Lower lobe of right lung (tissue), 2 donors: Measurements from ENCODE around the gene AP3B2. TPM values are rescaled to one million over a fixed set of nuclear protein-coding genes. Genes with fewer than 3 reads are reported as not detected.
A peak's percentile ranks its signal among the peaks of the same experiment; 100 is the strongest.

Source experiments
- ATAC-seq, 2 donors: fragments of 200-7000 bp; cut with Tn5 transposase; one replicate each; pipeline ENCODE4 v1.9.1; 2020 to 2022; ENCODE audit warnings: mild to moderate bottlenecking in 2 of 2, moderate library complexity in 2 of 2
- DNase-seq: peaks from one replicate; pipeline ENCODE4 v3.0.0-alpha.2; 2020
- H3K27ac ChIP-seq: fragments of 200-600 bp; one replicate; pipeline ENCODE4 v1.8.0; 2022
- H3K27me3 ChIP-seq: fragments of 200-600 bp; one replicate; pipeline ENCODE4 v1.8.0; 2022; ENCODE audit warnings: low read depth
- H3K36me3 ChIP-seq: fragments of 200-600 bp; one replicate; pipeline ENCODE4 v1.8.0; 2022; ENCODE audit warnings: mild to moderate bottlenecking
- H3K4me1 ChIP-seq: fragments of 200-600 bp; one replicate; pipeline ENCODE4 v1.8.0; 2022
- H3K4me3 ChIP-seq: fragments of 200-600 bp; one replicate; pipeline ENCODE4 v1.8.0; 2022; ENCODE audit warnings: mild to moderate bottlenecking
- H3K9me3 ChIP-seq: fragments of 200-600 bp; one replicate; pipeline ENCODE4 v1.8.0; 2022
- CTCF ChIP-seq: fragments of 200-600 bp; IDR thresholded peaks from one replicate; pipeline ENCODE4 v1.8.0; 2022; ENCODE audit warnings: antibody characterized with exemption, mild to moderate bottlenecking
- intact Hi-C: fragments of 100-400 bp; cut with DNase I; formaldehyde crosslinking; loops from one replicate; pipeline ENCODE4 v1.11.0; 2022
- long read RNA-seq: library from polyadenylated mRNA; unstranded; transcript quantifications from one replicate; pipeline ENCODE4 v2.0.0, GENCODE V29; 2021
- total RNA-seq: library from RNA; stranded (reverse); fragmentation: NEBNext Ultra II Directional; extraction: Animal tissue kit (Norgen Biotek cat#: 25700); gene quantifications from one replicate; pipeline ENCODE4 v1.2.1, GENCODE V29; 2021
- donor health status: DM: no; HTN: yes; CAD: no; lungs with severe emphysema.

Gene AP3B2, protein sequence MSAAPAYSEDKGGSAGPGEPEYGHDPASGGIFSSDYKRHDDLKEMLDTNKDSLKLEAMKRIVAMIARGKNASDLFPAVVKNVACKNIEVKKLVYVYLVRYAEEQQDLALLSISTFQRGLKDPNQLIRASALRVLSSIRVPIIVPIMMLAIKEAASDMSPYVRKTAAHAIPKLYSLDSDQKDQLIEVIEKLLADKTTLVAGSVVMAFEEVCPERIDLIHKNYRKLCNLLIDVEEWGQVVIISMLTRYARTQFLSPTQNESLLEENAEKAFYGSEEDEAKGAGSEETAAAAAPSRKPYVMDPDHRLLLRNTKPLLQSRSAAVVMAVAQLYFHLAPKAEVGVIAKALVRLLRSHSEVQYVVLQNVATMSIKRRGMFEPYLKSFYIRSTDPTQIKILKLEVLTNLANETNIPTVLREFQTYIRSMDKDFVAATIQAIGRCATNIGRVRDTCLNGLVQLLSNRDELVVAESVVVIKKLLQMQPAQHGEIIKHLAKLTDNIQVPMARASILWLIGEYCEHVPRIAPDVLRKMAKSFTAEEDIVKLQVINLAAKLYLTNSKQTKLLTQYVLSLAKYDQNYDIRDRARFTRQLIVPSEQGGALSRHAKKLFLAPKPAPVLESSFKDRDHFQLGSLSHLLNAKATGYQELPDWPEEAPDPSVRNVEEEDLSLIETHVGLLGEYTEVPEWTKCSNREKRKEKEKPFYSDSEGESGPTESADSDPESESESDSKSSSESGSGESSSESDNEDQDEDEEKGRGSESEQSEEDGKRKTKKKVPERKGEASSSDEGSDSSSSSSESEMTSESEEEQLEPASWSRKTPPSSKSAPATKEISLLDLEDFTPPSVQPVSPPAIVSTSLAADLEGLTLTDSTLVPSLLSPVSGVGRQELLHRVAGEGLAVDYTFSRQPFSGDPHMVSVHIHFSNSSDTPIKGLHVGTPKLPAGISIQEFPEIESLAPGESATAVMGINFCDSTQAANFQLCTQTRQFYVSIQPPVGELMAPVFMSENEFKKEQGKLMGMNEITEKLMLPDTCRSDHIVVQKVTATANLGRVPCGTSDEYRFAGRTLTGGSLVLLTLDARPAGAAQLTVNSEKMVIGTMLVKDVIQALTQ
- total RNA-seq: 3.0 TPM
- long read RNA-seq, partial matches to known transcripts: 0 of 3 reads
- long read RNA-seq, other reads (novel, unspliced or antisense): 3 of 3 reads

DNA sequence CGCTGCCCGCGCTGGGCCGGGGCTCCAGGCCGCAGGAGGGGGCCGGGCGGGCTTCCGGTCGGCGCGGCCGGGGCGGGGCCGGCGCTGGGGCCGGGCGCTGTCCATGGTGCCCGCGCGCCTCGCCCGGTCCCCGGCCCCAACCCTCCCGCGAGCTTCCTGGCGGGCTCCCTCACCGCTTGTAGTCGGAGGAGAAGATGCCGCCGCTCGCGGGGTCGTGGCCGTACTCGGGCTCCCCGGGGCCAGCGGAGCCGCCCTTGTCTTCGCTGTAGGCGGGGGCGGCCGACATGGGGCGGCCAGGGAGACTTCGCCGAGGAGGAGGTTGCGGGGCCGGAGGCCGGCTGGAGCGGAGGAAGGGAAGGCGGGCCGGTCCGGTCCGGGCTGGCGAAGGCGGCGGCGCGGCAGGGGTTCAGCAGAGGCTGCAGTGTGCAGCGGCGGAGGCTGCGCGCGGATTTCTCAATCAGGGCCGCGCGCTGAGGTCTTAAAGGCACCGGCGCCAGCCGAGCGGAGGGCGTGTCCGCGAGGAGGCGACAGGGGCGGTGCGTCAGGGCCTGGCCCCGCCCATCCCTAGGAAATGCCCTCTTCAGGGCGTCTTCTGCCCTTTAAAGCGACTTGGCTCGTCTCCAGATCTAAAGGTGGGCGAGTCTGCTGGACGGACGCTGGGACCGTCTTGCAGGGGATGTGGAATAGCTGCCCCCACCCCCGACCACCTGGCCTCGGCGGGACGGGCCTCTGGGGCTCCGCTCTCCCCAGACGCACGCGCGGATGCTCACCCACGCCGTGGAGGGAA lies at the start of gene AP3B2:
TSS of gene AP3B2 (minus strand) at position 455 of the 787 bp plus-strand sequence. CDS start at position 286, 169 bp downstream.
- DNase-seq (peak; percentile 85), ATAC-seq (peak; percentile 97 to 98)
- H3K27me3 ChIP-seq: peaks cover 14% of the 10 kb centered on the region
- H3K9me3 ChIP-seq: no peaks in the 10 kb centered on the region
- peak within 1 kb of the TSS; percentile 80 for H3K4me3 ChIP-seq
- intact Hi-C loops: no loop called here
- peaks cover 13% of the 10 kb centered on the region for H3K4me1 ChIP-seq
- TF ChIP-seq CTCF: no peak
- no peaks in the 10 kb centered on the region for H3K36me3 ChIP-seq
- H3K27ac ChIP-seq: no peak within 1 kb of the TSS

DNA sequence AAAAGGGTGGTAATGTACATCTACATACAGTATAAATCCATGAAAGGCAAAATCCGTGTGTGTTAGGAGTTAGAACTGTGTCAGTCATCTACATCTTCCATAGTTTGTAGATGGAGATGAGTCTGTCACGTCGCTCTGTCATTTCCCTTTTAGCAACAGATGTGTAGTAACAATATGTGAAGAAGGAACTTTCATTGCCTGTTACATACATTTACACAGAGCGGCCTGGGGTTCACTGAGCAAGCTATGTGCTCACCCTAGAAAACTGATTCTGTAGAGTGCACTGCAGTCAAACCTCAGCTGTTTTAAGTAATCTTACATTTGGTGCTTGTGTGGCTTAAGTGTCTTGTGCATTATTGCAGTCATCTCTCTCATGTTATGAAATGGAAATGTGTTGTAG lies 41.6 kb upstream of the AP3B2 start:
- H3K27me3 ChIP-seq: no peaks in the 10 kb centered on the region
- H3K4me1 ChIP-seq: peaks cover 24% of the 10 kb centered on the region
- intact Hi-C loops: no loop called here
- peak overlapping the region; percentile 88 for H3K4me3 ChIP-seq
- ATAC-seq: no peak
- no peak for DNase-seq
- H3K9me3 ChIP-seq: no peaks in the 10 kb centered on the region
- no peak for TF ChIP-seq CTCF
- H3K36me3 ChIP-seq: peaks cover 40% of the 10 kb centered on the region
- H3K27ac ChIP-seq: no peak overlapping the region

- H3K4me3 ChIP-seq: peak overlapping the region; percentile 88
- ATAC-seq: peak; percentile 19 to 28
- H3K4me1 ChIP-seq: peaks cover 24% of the 10 kb centered on the region
- no peaks in the 10 kb centered on the region for H3K9me3 ChIP-seq
- TF ChIP-seq CTCF: no peak
- no peaks in the 10 kb centered on the region for H3K27me3 ChIP-seq
- no peak for DNase-seq
- intact Hi-C loops: no loop called here
- H3K27ac ChIP-seq: peak overlapping the region; percentile 88
- H3K36me3 ChIP-seq: peaks cover 35% of the 10 kb centered on the region
Observed at GRCh38 chr15:82750831-82751180, 41.1 kb upstream of the AP3B2 start.

- DNase-seq (peak; percentile 93), ATAC-seq (peak; percentile 98 to 100)
- Histone ChIP-seq H3K36me3 (peaks cover 29% of the 10 kb centered on the region), H3K27ac (peak overlapping the region; percentile 88), H3K4me3 (peak overlapping the region; percentile 88), H3K9me3 (no peaks in the 10 kb centered on the region), H3K4me1 (peaks cover 24% of the 10 kb centered on the region), H3K27me3 (no peaks in the 10 kb centered on the region)
- TF ChIP-seq CTCF: no peak
- intact Hi-C loops: no loop called here
Observed at GRCh38 chr15:82749951-82750830, 40.5 kb upstream of the AP3B2 start.
